Measurements from ENCODE around the gene DCP1B.
A peak's percentile ranks its signal among the peaks of the same experiment; 100 is the strongest.
"Not testable (repeated sequence)": the region's sequence is repeated elsewhere in the genome, so short reads cannot be mapped to it uniquely, and the experiment has no call there.

Gene DCP1B

DNA sequence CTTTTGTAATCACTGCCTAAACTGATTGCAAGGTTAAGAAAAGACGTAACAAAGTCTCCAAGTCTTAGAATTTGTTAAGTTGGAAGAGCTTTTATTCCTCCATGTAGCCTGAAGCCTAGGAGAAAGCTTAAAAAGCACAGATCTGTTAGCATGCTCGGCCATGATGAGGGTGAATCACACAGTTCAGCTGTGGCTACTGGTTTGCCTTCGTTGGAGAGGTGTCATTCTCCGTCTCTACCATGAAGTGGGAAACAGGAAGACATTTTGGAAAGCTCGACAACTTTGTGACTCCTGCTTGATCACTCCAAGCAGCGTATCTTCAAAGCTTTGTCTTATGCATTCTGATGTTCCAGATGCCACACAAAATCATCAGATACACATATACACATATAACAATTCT lies 27.1 kb downstream of the DCP1B start:
- DNase-seq (ENCODE audit: low read depth in 3 of 3) = no peak

- no peak for DNase-seq (ENCODE audit: low read depth in 3 of 3)
Observed at GRCh38 chr12:1974812-1975211, 29.4 kb downstream of the DCP1B start.

- DNase-seq (ENCODE audit: low read depth in 3 of 3) = no peak
Observed at GRCh38 chr12:1972856-1973317, 31.4 kb downstream of the DCP1B start.

GRCh38 chr12:1972260-1972659 lies 32.0 kb downstream of the DCP1B start:
- no peak for DNase-seq (ENCODE audit: low read depth in 3 of 3)

- DNase-seq (ENCODE audit: low read depth in 3 of 3) = no peak
Observed at GRCh38 chr12:1970331-1970900, 33.8 kb downstream of the DCP1B start.

- no peak for DNase-seq (ENCODE audit: low read depth in 3 of 3)
Observed at GRCh38 chr12:1966561-1967226, 37.6 kb downstream of the DCP1B start.

- DNase-seq (ENCODE audit: low read depth in 3 of 3) = no peak
Observed at GRCh38 chr12:1965916-1966315, 38.3 kb downstream of the DCP1B start.

- no peak for DNase-seq (ENCODE audit: low read depth in 3 of 3)
Observed at GRCh38 chr12:1962051-1963020, 41.9 kb downstream of the DCP1B start.

- no peak for DNase-seq (ENCODE audit: low read depth in 3 of 3)
Observed at GRCh38 chr12:1956716-1957115, 47.5 kb downstream of the DCP1B start.

GRCh38 chr12:1949771-1950470 lies 54.3 kb downstream of the DCP1B start:
- DNase-seq (ENCODE audit: low read depth in 3 of 3) = no peak

- no peak for DNase-seq (ENCODE audit: low read depth in 3 of 3)
Observed at GRCh38 chr12:1948883-1949282, 55.4 kb downstream of the DCP1B start.

GRCh38 chr12:1947081-1947480 lies 57.2 kb downstream of the DCP1B start:
- no peak for DNase-seq (ENCODE audit: low read depth in 3 of 3)

- DNase-seq (ENCODE audit: low read depth in 3 of 3) = no peak
Observed at GRCh38 chr12:1946296-1946695, 58.0 kb downstream of the DCP1B start.

DNA sequence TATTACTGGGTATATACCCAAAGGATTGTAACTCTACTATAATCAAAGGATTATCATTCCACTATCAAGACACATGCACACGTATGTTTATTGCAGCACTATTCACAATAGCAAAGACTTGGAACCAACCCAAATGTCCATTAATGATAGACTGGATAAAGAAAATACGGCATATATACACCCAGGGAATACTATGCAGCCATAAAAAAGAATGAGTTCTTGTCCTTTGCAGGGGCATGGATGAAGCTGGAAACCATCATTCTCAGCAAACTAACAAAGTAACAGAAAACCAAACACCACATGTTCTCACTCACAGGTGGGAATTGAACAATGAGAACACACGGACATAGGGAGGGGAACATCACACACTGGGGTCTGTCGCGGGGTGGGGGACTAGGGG lies 58.8 kb downstream of the DCP1B start:
- DNase-seq (ENCODE audit: low read depth in 3 of 3) = not testable (repeated sequence)

DNA sequence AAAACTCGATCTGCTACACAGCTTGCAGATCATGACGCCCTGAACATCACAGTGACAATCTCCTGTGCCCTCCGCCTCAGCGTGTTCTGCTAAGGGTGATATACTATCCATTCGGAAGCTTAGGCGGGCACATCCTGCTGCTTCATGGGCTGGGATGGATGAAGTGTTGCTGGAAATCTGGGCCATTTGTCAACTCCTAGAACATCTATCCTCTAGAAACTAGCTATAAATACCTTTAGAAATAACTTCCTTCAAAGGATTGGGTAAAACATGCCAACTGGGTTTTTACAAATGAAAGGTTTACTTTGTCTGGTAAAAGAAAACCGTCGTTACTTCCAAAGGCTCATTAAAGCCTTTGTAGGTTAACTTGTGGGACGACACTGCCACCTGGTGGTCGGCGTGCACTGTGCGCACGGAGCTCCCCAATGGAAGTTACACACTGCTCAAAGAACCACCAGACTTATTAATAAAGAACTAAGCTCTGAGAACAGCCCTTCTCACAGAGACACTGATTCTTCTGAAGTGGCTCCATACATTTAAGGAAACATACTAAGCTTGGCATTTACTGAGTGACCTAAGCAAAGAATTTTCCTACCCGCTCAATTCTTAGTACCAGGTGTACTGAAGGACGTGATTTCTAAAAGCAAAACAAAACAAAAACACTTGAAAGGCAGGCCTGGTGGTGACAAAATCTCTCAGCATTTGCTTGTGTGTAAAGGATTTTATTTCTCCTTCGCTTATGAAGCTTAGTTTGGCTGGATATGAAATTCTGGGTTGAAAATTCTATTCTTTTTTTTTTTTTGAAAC lies 64.3 kb downstream of the DCP1B start:
- peak; percentile 74 to 87 (median 84) for DNase-seq (ENCODE audit: low read depth in 3 of 3)

GRCh38 chr12:1939331-1939730 lies 64.9 kb downstream of the DCP1B start:
- no peak for DNase-seq (ENCODE audit: low read depth in 3 of 3)

- no peak for DNase-seq (ENCODE audit: low read depth in 3 of 3)
Observed at GRCh38 chr12:1937481-1938224, 66.6 kb downstream of the DCP1B start.

GRCh38 chr12:1936406-1937320 lies 67.6 kb downstream of the DCP1B start:
- DNase-seq (ENCODE audit: low read depth in 3 of 3) = no peak

GRCh38 chr12:1935700-1936378 lies 68.4 kb downstream of the DCP1B start:
- DNase-seq (ENCODE audit: low read depth in 3 of 3) = no peak

Data from stimulated activated CD4-positive, alpha-beta T cell treated with anti-CD3 and anti-CD28 coated beads, TNF-alpha, amount 100 ng/mL, for 4 hours (primary cell).